HepG2 (cell line): ENCODE measurements around the gene KLB. TPM values are rescaled to one million over a fixed set of nuclear protein-coding genes. Genes with fewer than 3 reads are reported as not detected.
"Not testable (repeated sequence)": the region's sequence is repeated elsewhere in the genome, so short reads cannot be mapped to it uniquely, and the experiment has no call there.

Source experiments
- ATAC-seq: fragments of 200-7000 bp; cut with Tn5 transposase; 3 replicates; pipeline ENCODE4 v1.9.1; 2020; ENCODE audit warnings: mild to moderate bottlenecking, moderate library complexity
- BruUV-seq: library from RNA; stranded (reverse); fragments of 400-500 nt; replicated peaks from 2 replicates; lab custom pipeline; 2021; lab: Mats Ljungman, UMichigan
- CTCF ChIA-PET: fragments of 300-600 bp; formaldehyde crosslinking; extraction: SDS; loops from one replicate; lab custom pipeline; 2021; ENCODE audit warnings: low total read pairs, inconsistent platforms, low intra/inter-chr PET ratio; lab: Yijun Ruan, JAX
- POLR2A ChIA-PET: fragments of 350-600 bp; sonication (Branson Sonifier 250); formaldehyde crosslinking; loops from one replicate; lab custom pipeline; 2020; ENCODE audit warnings: antibody characterized with exemption, inconsistent platforms; lab: Yijun Ruan, JAX
- DNase-seq: peaks from one replicate; pipeline ENCODE4 v3.0.0-alpha.2; 2015; ENCODE audit warnings: low spot score
- FAIRE-seq: peaks from 3 replicates; lab custom pipeline; 2011; peaks lifted over from hg19 to GRCh38; lab: Jason Lieb, UNC
- H2AFZ ChIP-seq: one replicate; pipeline ENCODE4 v1.6.1; 2011; ENCODE audit warnings: low read length, inconsistent platforms
- H3K27ac ChIP-seq: fragments of 300-600 bp; 3 replicates; pipeline ENCODE4 v1.8.0; 2011; ENCODE audit warnings: mixed run types, mild to moderate bottlenecking, mixed read lengths, low read length, inconsistent platforms; ENCODE audit not compliant: insufficient read depth; ENCODE audit errors: extremely low read length
- H3K27me3 ChIP-seq, 2 experiments: fragments of 200-600 bp in 1 of 2; 2 replicates in 1 of 2; 3 replicates in 1 of 2; pipeline versions ENCODE4 v1.6.0 to v1.8.0; 2011; ENCODE audit warnings: low read length in 2 of 2, mild to moderate bottlenecking in 2 of 2, moderate library complexity in 2 of 2, inconsistent platforms in 1 of 2; ENCODE audit not compliant: insufficient read depth in 2 of 2, control insufficient read depth in 1 of 2
- H3K36me3 ChIP-seq, 2 experiments: fragments of 200-600 bp in 1 of 2; replicated peaks in 1 of 2; 2 replicates in 1 of 2; 3 replicates in 1 of 2; pipeline versions ENCODE4 v1.5.1 to v1.8.0; 2011; ENCODE audit warnings: low read length in 2 of 2, inconsistent platforms in 1 of 2; ENCODE audit not compliant: insufficient read depth in 2 of 2, control insufficient read depth in 1 of 2
- H3K4me1 ChIP-seq: 2 replicates; pipeline ENCODE4 v1.5.1; 2012; ENCODE audit warnings: low read length, inconsistent platforms; ENCODE audit not compliant: insufficient read depth
- H3K4me2 ChIP-seq: 2 replicates; pipeline ENCODE4 v1.6.0; 2011; ENCODE audit warnings: low read depth, low read length, inconsistent platforms
- H3K4me3 ChIP-seq, 3 experiments: fragments of 200-600 bp in 1 of 3; sonication (generic), shearing (Covaris generic) in 1 of 3; replicated peaks in 1 of 3; 2 replicates each; pipeline ENCODE4 v1.5.1; 2011 to 2016; ENCODE audit warnings: low read length in 3 of 3, inconsistent platforms in 2 of 3, low read depth in 2 of 3, mild to moderate bottlenecking in 2 of 3, control low read depth in 1 of 3, mixed read lengths in 1 of 3; ENCODE audit not compliant: insufficient read depth in 1 of 3
- H3K79me2 ChIP-seq: one replicate; pipeline ENCODE4 v1.6.1; 2011; ENCODE audit warnings: low read length, inconsistent platforms; ENCODE audit not compliant: insufficient read depth
- H3K9ac ChIP-seq: 2 replicates; pipeline ENCODE4 v1.6.0; 2011; ENCODE audit warnings: mild to moderate bottlenecking, low read depth, low read length, inconsistent platforms; ENCODE audit not compliant: insufficient read depth
- H3K9me3 ChIP-seq: 2 replicates; pipeline ENCODE4 v1.5.1; 2012; ENCODE audit warnings: mild to moderate bottlenecking, low read length
- H4K20me1 ChIP-seq: 2 replicates; pipeline ENCODE4 v1.6.0; 2011; ENCODE audit warnings: inconsistent platforms, mild to moderate bottlenecking, low read length, moderate library complexity; ENCODE audit not compliant: insufficient read depth
- AFF4 ChIP-seq: sonication (generic); formaldehyde crosslinking; IDR thresholded peaks from 2 replicates; pipeline ENCODE4 v1.4.0; 2020; ENCODE audit warnings: missing genetic modification reagents
- ARID5B ChIP-seq: IDR thresholded peaks from 2 replicates; pipeline ENCODE4 v1.4.0; 2020; ENCODE audit warnings: mild to moderate bottlenecking, missing genetic modification reagents
- ATF1 ChIP-seq: IDR thresholded peaks from 2 replicates; pipeline ENCODE4 v1.6.1; 2016; ENCODE audit warnings: mild to moderate bottlenecking, control low read depth
- ZNF121 ChIP-seq: sonication (generic); formaldehyde crosslinking; IDR thresholded peaks from 2 replicates; pipeline ENCODE4 v1.5.0; 2020; ENCODE audit warnings: mild to moderate bottlenecking, missing genetic modification reagents
- ZNF441 ChIP-seq: sonication (generic); formaldehyde crosslinking; IDR thresholded peaks from 2 replicates; pipeline ENCODE4 v1.7.0; 2021; ENCODE audit warnings: missing genetic modification reagents, borderline replicate concordance
- ZNF687 ChIP-seq: sonication (generic); formaldehyde crosslinking; IDR thresholded peaks from 2 replicates; pipeline ENCODE4 v1.5.1; 2020; ENCODE audit warnings: mild to moderate bottlenecking, missing genetic modification reagents, moderate library complexity
- ZNF770 ChIP-seq: sonication (generic); formaldehyde crosslinking; IDR thresholded peaks from 2 replicates; pipeline ENCODE4 v1.5.0; 2020; ENCODE audit warnings: mild to moderate bottlenecking, missing genetic modification reagents
- WGBS: methylation state at CpG from one replicate; pipeline ENCODE4 v1.1.6; 2017; ENCODE audit warnings: low lambda C conversion rate; 5-methylcytosine and 5-hydroxymethylcytosine counted together
- in situ Hi-C: cut with HindIII; loops from 2 replicates; pipeline ENCODE4 v1.10.0; 2017; ENCODE audit warnings: low pct_unique_long_range_greater_than_20kb; ENCODE audit not compliant: extremely low pct_ligation_motif_present
- intact Hi-C: fragments of 100-400 bp; cut with micrococcal nuclease; formaldehyde crosslinking; loops from one replicate; pipeline ENCODE4 v1.10.0; 2022; ENCODE audit not compliant: unreplicated experiment
- polyA plus RNA-seq, 8 experiments: library from polyadenylated mRNA; depleted of rRNA in 3 of 8; stranded (reverse) in 7 of 8; unstranded in 1 of 8; fragments of >200 nt; fragmentation: Illumina TruSeq in 4 of 8; extraction: Trizol in 4 of 8; gene quantifications; 2 replicates each; pipeline versions ENCODE4 v1.2.1 to v1.2.3, GENCODE V29; 2011 to 2016; ENCODE audit warnings: low read depth in 4 of 8, missing spikeins in 1 of 8, mixed read lengths in 1 of 8; ENCODE audit not compliant: insufficient read depth in 1 of 8
- total RNA-seq, 5 experiments: library from RNA; depleted of rRNA; stranded (reverse); fragments of >200 nt; fragmentation: Illumina TruSeq; extraction: Trizol; gene quantifications; 2 replicates each; pipeline ENCODE4 v1.2.3, GENCODE V29; 2016; ENCODE audit warnings: low read depth in 1 of 5

Gene KLB
- total and polyA plus RNA-seq, 2 of the 13 experiments (the other 11 are each of a cell fraction or from before 2014, with no cell fraction given), result 25.3 to 82.0 TPM

GRCh38 chr4:39410415-39410814, 3.7 kb downstream of the KLB start (continued):
- TF ChIP-seq ARID5B (CRISPR knock-in tag), result 0 out of 2 replicates have a peak, but pooled peaks have one; percentile 34
- TF ChIP-seq ATF1, result peak; percentile 51; the same call in 1 of the 2 replicates

GRCh38 chr4:39411561-39411960, 4.8 kb downstream of the KLB start:
- BruUV-seq, CTCF ChIA-PET, ATAC-seq, H3K36me3 ChIP-seq, DNase-seq, H2AFZ ChIP-seq, FAIRE-seq, H3K27me3 ChIP-seq, H4K20me1 ChIP-seq, H3K9me3 ChIP-seq: not testable (repeated sequence)
- POLR2A ChIA-PET, result interaction anchor here (1.2 to 11.5 kb wide), 4 partner anchors 16 to 286 kb away, joined by 4 to 121 read pairs (median 8); partner anchors contain the start of genes LIAS, RPL9 and UBE2K
- peaks cover 96% of the 10 kb centered on the region for H3K79me2 ChIP-seq
- intact Hi-C loops, result loop anchor here (2.0 to 10.0 kb wide), 2 partner anchors 47 to 227 kb away; partner anchors contain the start of genes LIAS, RPL9 and WDR19
- in situ Hi-C loops, result loop anchor here (10.0 kb wide), 1 partner anchor 47 kb away; the partner anchor contains the start of gene RFC1
- 20% methylated on average over 8 of the region's 8 CpGs for WGBS
- H3K4me3 ChIP-seq, result peak overlapping the region; percentile 62 to 99 (median 75)
- peaks cover 42% of the 10 kb centered on the region for H3K4me1 ChIP-seq
- peak overlapping the region; percentile 96 for H3K27ac ChIP-seq
- peak overlapping the region; percentile 35; the same call in 1 of the 2 replicates for H3K9ac ChIP-seq
- H3K4me2 ChIP-seq, result peak overlapping the region; percentile 83
- TF ChIP-seq ZNF770 (CRISPR knock-in tag), result peak; percentile 42; the same call in 1 of the 2 replicates
- 0 out of 2 replicates have a peak, but pooled peaks have one; percentile 2 for TF ChIP-seq ZNF441 (CRISPR knock-in tag)
- peak; percentile 94 for TF ChIP-seq ZNF121
- TF ChIP-seq AFF4 (CRISPR knock-in tag), result 0 out of 2 replicates have a peak, but pooled peaks have one; percentile 3
- TF ChIP-seq ZNF687 (CRISPR knock-in tag), result peak; percentile 48
